CD4-positive, alpha-beta T cell treated with Interleukin-6 at 100 ng/mL for 8 hours (primary cell): Measurements from ENCODE around the gene SPNS3.

Experiments used
- DNase-seq: peaks from one replicate; pipeline ENCODE4 v3.0.0-alpha.2; 2020; ENCODE audit warnings: mixed read lengths, low spot score

SPNS3 gene, protein sequence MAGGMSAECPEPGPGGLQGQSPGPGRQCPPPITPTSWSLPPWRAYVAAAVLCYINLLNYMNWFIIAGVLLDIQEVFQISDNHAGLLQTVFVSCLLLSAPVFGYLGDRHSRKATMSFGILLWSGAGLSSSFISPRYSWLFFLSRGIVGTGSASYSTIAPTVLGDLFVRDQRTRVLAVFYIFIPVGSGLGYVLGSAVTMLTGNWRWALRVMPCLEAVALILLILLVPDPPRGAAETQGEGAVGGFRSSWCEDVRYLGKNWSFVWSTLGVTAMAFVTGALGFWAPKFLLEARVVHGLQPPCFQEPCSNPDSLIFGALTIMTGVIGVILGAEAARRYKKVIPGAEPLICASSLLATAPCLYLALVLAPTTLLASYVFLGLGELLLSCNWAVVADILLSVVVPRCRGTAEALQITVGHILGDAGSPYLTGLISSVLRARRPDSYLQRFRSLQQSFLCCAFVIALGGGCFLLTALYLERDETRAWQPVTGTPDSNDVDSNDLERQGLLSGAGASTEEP

DNA sequence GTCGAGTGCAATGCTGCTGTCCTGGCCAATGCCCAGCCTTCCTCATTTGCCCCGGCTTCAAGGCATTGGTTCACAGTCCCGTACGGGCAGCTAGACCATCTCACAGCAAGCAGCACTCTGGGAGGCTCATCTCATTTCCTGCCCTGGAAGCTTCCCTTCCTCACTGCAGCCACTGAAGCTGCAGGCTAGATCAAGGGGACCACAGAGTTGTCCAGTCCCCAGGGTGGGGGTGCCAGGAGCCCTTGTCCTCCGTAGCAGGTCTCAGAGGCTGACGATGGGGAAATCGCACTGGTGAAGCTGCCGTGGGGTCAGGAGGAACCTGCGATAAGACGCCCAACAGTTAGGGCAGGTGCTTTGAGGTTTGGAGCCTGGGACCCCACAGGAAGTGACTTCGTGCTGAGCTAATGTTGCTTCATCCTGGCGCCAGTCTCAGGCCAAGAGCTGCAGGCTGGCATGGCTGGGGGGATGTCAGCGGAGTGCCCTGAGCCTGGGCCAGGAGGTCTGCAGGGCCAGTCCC, at the start of gene SPNS3:
SPNS3 (plus strand) TSS at position 426 of the 517 bp plus-strand sequence; CDS start at position 454, 28 bp downstream.
- DNase-seq = peak; percentile 18

- DNase-seq = no peak
Measured at GRCh38 chr17:4386406-4386805, 47.3 kb upstream of the SPNS3 start.

- no peak for DNase-seq
Measured at GRCh38 chr17:4387137-4387536, 46.6 kb upstream of the SPNS3 start.

- DNase-seq = no peak
Measured at GRCh38 chr17:4389079-4389478, 44.7 kb upstream of the SPNS3 start.

GRCh38 chr17:4393806-4394205, 39.9 kb upstream of the SPNS3 start:
- DNase-seq = no peak

- no peak for DNase-seq
Measured at GRCh38 chr17:4394208-4395110, 39.3 kb upstream of the SPNS3 start.

DNA sequence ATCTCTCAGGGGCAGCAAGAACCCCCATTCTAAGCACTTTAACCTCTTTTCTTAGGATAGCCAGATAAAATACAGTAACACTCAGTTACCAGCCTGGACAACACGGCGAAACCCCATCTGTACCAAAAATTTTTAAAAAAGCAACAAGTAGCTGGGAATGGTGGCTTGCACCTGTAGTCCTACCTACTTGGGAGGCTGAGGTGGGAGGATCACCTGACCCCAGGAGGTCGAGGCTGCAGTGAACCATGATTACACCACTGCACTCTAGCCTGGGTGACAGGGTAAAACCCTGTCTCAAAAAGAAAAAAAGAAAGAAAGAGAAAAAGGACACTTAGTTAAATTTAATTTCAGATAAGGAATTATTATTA, 38.6 kb upstream of the SPNS3 start:
- DNase-seq = no peak

- no peak for DNase-seq
Measured at GRCh38 chr17:4397840-4398239, 35.9 kb upstream of the SPNS3 start.

DNA sequence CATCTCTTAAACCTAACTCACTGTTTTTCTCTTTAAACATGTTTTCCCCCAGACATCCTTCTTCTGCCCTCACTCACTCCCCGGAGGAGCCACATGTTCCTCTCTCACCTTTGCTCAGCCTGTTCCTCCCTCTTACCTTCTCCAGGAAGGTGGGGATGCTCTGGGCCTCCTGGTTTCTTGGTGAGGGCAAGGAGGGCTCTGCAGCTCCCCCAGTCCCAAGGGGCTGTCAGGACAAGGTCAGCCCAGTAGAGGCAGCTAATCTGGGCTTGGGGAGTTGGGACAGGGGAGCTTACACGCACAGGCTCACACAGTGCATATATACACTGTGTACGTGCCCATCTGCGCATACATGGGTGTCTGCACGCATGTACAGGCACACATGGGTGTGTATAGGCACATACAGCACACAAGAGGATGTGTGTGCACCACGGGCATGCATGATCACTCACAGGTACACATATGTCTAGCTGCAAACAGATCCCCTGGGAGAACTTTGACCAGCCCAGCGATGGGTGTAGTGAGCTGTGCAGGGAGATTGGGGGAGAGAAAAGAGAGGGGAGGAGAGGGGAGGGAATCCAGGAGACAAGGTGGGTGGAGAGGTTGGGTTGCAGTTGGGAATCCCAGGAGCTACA, 28.6 kb upstream of the SPNS3 start:
- DNase-seq = no peak

DNA sequence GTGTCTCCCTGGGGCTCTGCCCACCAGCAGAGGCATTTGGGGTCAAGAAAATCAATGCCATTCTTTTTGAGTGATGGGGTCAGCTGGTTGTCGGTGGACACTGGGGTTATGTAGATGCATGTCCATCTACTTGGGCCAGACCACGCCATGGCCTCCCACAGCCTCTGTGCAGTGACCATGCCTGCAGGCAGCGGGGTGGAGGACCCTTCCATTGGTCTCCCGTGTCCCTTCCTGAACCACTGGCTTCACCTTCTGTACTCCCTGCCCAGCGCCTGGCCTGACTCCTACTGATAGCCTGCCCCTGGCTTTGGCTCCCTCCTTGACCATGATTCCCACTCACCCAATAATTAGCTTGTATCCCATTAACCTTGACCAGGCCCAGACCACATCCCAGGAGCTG, 28.0 kb upstream of the SPNS3 start:
- DNase-seq = no peak

DNA sequence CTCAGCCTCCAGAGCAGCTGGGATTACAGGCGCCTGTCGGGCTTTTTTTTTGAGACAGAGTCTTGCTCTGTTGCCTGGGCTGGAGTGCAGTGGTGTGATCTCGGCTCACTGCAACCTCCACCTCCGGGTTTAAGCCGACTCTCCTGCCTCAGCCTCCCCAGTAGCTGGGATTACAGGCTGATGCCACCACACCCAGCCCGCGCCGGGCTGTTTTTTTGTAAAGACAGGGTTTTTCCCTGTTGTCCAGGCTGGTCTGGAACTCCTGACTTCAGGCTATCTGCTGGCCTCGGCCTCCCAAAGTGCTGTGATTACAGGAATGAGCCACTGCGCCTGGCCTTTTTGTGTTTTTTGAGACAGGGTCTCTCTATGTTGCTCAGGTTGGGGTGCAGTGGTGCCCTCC, 27.4 kb upstream of the SPNS3 start:
- DNase-seq = no peak

DNA sequence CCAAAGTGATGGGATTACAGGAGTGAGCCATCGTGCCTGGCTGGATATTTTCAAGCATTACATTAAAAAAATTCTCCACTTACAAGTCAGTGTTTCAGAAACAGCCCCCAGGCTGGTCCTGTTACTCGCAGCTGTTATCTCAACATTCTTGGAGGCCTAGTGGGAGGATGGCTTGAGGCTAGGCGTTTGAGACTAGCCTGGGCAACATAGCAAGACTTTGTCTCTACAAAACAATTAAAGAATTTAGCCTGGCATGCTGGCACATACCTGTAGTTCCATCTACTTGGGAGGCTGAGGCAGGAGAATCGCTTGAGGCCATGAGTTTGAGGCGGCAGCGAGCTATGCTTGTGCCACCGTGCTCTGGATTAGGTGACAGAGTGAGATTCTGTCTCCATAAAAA, 26.5 kb upstream of the SPNS3 start:
- DNase-seq = no peak

DNA sequence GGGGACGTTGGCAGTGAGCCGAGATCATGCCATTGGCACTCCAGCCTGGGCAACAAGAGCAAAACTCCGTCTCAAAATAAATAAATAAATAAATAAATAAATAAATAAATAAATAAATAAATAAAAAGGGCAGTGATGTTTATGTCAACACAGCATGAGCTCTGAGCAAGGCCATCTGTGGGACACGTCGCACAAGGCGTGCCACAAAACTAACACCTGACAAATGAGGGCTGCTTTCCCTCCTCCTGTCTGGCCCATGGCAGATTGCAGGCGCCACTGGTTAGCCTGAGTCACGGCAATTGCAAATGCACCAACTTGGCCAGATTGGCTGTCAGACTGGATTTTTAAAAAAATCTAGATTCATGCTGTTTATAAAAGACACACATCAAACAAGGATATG, 25.9 kb upstream of the SPNS3 start:
- no peak for DNase-seq

DNA sequence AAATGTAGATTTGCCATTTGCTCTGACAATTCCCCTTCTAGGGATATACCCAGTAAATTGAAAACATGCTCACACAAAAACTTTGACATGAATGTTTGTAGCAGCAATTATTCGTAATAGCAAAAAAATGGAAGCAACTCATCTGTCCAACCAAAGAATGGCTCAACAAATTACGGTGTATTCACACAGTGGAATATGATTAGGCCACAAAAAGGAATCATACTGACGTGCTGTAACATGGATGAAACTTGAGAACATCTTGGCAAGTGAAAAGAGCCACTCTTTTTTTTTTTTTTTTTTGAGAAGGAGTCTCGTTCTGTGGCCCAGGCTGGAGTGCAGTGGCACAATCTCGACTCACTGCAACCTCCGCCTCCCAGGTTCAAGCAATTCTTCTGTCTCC, 24.1 kb upstream of the SPNS3 start:
- no peak for DNase-seq

- DNase-seq = no peak
Measured at GRCh38 chr17:4411201-4411600, 22.5 kb upstream of the SPNS3 start.

DNA sequence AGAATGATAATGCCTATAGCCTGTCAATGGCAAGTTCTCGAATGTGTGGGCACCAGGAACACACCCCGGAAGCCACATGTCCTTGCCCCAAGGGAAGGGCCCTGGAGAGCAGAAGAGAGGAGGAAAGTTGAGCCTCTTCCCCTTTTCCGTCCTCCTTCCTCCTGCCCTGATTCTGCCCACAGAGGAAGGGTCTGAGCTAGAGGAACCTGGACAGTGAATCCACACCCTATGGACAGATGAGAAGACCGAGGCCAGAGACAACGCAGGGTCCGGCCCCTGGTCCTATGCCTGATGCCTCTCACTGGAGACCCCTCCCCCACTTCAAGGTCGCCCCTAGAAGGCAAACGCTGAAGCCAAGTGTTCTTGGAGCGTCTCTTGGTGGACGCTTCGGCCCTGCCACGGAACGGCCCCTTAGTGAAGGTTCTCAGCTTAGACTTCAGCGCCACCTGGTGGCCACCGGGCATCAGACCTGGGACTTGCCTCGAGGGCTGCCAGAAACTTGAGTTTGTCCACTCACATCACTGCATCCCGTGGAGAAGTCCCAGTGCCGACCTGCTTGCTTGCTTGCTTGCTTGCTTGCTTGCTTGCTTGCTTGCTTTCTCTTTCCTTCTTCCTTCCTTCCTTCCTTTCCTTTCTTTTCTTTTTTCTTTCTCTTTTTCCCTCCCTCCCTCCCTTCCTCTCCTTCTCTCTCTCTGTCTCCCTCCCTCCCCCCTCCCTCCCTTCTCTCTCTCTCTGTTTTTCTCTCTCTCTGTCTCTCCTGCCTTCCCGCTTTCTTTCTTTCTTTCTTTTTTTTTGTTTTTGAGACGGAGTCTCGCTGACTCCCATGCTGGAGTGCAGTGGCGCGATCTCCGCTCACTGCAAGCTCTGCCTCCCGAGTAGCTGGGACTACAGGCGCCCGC, 20.6 kb upstream of the SPNS3 start:
- DNase-seq = peak; percentile 84

DNA sequence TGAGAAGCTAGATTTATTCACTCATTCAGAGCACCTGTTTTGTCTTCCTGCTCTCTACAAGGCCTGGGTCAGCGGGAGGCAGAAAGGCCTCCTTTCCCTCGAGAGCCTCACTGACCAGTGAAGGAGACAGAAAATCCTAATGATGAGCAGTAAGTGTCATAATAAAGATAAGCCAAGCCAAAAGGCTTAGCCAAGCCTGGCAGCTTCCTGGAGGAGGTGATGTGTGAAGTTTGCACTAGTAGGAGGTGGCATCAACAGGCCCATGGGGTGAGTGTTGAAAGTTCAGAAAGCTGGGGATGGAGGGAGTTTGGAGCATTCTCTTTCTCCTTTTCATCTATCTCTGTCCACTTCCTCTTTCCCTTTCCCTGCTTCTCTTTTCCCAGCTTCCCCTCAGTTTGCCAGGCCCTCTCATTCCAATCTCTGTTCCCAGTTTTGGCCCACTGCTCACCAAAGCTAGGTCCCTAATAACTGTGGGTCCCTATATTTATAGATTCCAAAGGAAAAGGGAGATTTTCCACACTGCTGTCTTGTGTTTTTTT, 16.5 kb upstream of the SPNS3 start:
- no peak for DNase-seq

DNA sequence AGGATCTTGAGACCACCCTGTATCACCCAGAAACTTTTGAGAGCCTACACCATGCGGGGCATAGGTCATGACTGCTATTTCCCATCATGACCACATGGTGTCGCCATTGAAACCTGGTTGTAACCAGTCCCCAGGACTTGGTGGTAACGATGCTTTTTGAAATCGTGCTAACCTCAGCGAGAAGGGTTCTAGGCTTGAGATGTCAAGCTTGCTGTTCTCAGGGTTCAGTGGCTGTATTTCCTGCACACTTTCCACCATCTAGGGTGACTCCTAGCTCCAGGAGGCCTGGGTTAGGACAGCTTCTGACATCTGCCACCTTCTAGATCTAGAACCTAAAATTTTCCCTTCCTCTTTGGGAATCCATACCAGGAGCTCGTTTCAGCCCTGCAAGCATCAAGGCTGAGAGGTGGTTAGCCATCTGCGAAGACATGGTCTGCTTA, 13.0 kb upstream of the SPNS3 start:
- peak; percentile 69 for DNase-seq

DNA sequence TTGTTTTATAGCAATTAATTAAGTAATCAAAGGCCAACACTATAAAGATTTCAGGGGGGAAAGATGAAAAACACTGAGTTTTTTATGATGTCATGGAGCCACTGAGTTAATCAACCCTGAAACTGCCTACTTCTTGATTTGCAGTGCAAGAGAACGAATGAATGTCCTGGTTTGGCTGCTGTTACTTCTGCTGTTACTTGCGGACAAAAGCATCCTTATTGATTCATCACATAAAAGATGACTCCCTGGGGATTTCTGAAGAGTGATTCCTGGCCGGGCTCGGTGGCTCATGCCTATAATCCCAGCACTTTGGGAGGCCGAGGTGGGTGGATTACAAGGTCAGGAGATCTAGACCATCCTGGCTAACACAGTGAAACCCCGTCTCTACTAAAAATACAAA, 10.9 kb upstream of the SPNS3 start:
- DNase-seq = no peak

DNA sequence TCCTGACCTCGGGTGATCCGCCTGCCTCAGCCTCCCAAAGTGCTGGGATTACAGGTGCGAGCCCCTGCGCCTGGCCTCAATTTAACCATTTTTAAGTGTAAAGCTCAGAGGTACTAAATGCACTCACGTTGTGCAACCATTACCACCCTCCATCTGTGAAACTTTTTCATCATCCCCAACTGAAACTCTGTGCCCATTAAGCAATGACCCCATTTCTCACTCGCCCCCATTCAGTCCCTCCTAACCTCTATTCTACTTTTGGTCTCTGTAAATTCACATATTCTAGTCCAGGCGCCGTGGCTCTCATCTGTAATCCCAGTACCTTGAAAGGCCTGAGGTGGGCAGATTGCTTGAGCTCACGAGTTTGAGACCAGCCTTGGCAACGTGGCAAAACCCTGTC, 8.3 kb upstream of the SPNS3 start:
- no peak for DNase-seq
